Lower lobe of right lung (tissue), 2 donors: Measurements from ENCODE around the gene UGT1A1. TPM values are rescaled to one million over a fixed set of nuclear protein-coding genes. Genes with fewer than 3 reads are reported as not detected.
"Not testable (repeated sequence)": the region's sequence is repeated elsewhere in the genome, so short reads cannot be mapped to it uniquely, and the experiment has no call there.

Experiments used
- ATAC-seq, 2 donors: fragments of 200-7000 bp; cut with Tn5 transposase; one replicate each; pipeline ENCODE4 v1.9.1; 2020 to 2022; ENCODE audit warnings: mild to moderate bottlenecking in 2 of 2, moderate library complexity in 2 of 2
- DNase-seq: peaks from one replicate; pipeline ENCODE4 v3.0.0-alpha.2; 2020
- H3K27ac ChIP-seq: fragments of 200-600 bp; one replicate; pipeline ENCODE4 v1.8.0; 2022
- H3K27me3 ChIP-seq: fragments of 200-600 bp; one replicate; pipeline ENCODE4 v1.8.0; 2022; ENCODE audit warnings: low read depth
- H3K36me3 ChIP-seq: fragments of 200-600 bp; one replicate; pipeline ENCODE4 v1.8.0; 2022; ENCODE audit warnings: mild to moderate bottlenecking
- H3K4me1 ChIP-seq: fragments of 200-600 bp; one replicate; pipeline ENCODE4 v1.8.0; 2022
- H3K4me3 ChIP-seq: fragments of 200-600 bp; one replicate; pipeline ENCODE4 v1.8.0; 2022; ENCODE audit warnings: mild to moderate bottlenecking
- H3K9me3 ChIP-seq: fragments of 200-600 bp; one replicate; pipeline ENCODE4 v1.8.0; 2022
- CTCF ChIP-seq: fragments of 200-600 bp; IDR thresholded peaks from one replicate; pipeline ENCODE4 v1.8.0; 2022; ENCODE audit warnings: antibody characterized with exemption, mild to moderate bottlenecking
- intact Hi-C: fragments of 100-400 bp; cut with DNase I; formaldehyde crosslinking; loops from one replicate; pipeline ENCODE4 v1.11.0; 2022
- total RNA-seq: library from RNA; stranded (reverse); fragmentation: NEBNext Ultra II Directional; extraction: Animal tissue kit (Norgen Biotek cat#: 25700); gene quantifications from one replicate; pipeline ENCODE4 v1.2.1, GENCODE V29; 2021
- donor health status: DM: no; HTN: yes; CAD: no; lungs with severe emphysema.

The UGT1A1 gene
- total RNA-seq, 1 donor from 2014 or later: 0.24 TPM

- Histone ChIP-seq H3K4me3 (no peak overlapping the region), H3K4me1 (no peaks in the 10 kb centered on the region), H3K27me3 (no peaks in the 10 kb centered on the region), H3K9me3 (no peaks in the 10 kb centered on the region), H3K36me3 (no peaks in the 10 kb centered on the region), H3K27ac (no peak overlapping the region)
- no peak for TF ChIP-seq CTCF
- intact Hi-C loops: no loop called here
- DNase-seq: no peak
- no peak for ATAC-seq
Observed at GRCh38 chr2:233745073-233745755, 14.9 kb upstream of the UGT1A1 start.

GRCh38 chr2:233745838-233746237 lies 14.2 kb upstream of the UGT1A1 start:
- H3K36me3 ChIP-seq, H3K4me1 ChIP-seq, H3K27me3 ChIP-seq, ATAC-seq, DNase-seq, H3K27ac ChIP-seq, H3K4me3 ChIP-seq, intact Hi-C loops, H3K9me3 ChIP-seq: not testable (repeated sequence)

GRCh38 chr2:233746475-233747282 lies 13.4 kb upstream of the UGT1A1 start:
- intact Hi-C loops: no loop called here
- H3K36me3 ChIP-seq: no peaks in the 10 kb centered on the region
- TF ChIP-seq CTCF: no peak
- no peak for ATAC-seq
- no peaks in the 10 kb centered on the region for H3K27me3 ChIP-seq
- peaks cover 8% of the 10 kb centered on the region for H3K9me3 ChIP-seq
- H3K4me1 ChIP-seq: no peaks in the 10 kb centered on the region
- no peak overlapping the region for H3K4me3 ChIP-seq
- DNase-seq: no peak
- no peak overlapping the region for H3K27ac ChIP-seq

- H3K27ac ChIP-seq: no peak overlapping the region
- ATAC-seq (no peak), DNase-seq (no peak)
- no peak overlapping the region for H3K4me3 ChIP-seq
- TF ChIP-seq CTCF: no peak
- H3K9me3 ChIP-seq: peaks cover 8% of the 10 kb centered on the region
- no peaks in the 10 kb centered on the region for H3K27me3 ChIP-seq
- no peaks in the 10 kb centered on the region for H3K4me1 ChIP-seq
- intact Hi-C loops: no loop called here
- no peaks in the 10 kb centered on the region for H3K36me3 ChIP-seq
Observed at GRCh38 chr2:233747283-233747544, 12.9 kb upstream of the UGT1A1 start.

- H3K4me1 ChIP-seq, H3K27ac ChIP-seq, DNase-seq, H3K9me3 ChIP-seq, intact Hi-C loops, H3K4me3 ChIP-seq, ATAC-seq, H3K27me3 ChIP-seq, H3K36me3 ChIP-seq: not testable (repeated sequence)
Observed at GRCh38 chr2:233750689-233751088, 9.4 kb upstream of the UGT1A1 start.

GRCh38 chr2:233751212-233752009 lies 8.7 kb upstream of the UGT1A1 start:
- DNase-seq, H3K36me3 ChIP-seq, H3K27me3 ChIP-seq, intact Hi-C loops, H3K9me3 ChIP-seq, H3K4me3 ChIP-seq, H3K27ac ChIP-seq, ATAC-seq, H3K4me1 ChIP-seq: not testable (repeated sequence)
